Measurements from ENCODE around the gene RLN2. TPM values are rescaled to one million over a fixed set of nuclear protein-coding genes. Genes with fewer than 3 reads are reported as not detected.
"Not testable (repeated sequence)": the region's sequence is repeated elsewhere in the genome, so short reads cannot be mapped to it uniquely, and the experiment has no call there.

Gene RLN2
- total RNA-seq, 6 experiments from 2014 or later: not detected

GRCh38 chr9:5326893-5327548 lies 22.5 kb upstream of the RLN2 start:
- DNase-seq (no peak), ATAC-seq (no peak)
- Histone ChIP-seq H3K4me3 (no peak overlapping the region), H3K27me3 (no peaks in the 10 kb centered on the region), H3K4me1 (no peaks in the 10 kb centered on the region), H3K9me3 (no peaks in the 10 kb centered on the region), H3K27ac (no peak overlapping the region), H3K36me3 (no peaks in the 10 kb centered on the region)
- WGBS (ENCODE audit: insufficient coverage, low coverage, low lambda C conversion rate, missing lambda C conversion rate): 44% methylated on average over 4 of the region's 10 CpGs
- TF ChIP-seq POLR2A (IDR thresholded peaks at IDR 0.05): no peak
- TF ChIP-seq, protein P1, sequence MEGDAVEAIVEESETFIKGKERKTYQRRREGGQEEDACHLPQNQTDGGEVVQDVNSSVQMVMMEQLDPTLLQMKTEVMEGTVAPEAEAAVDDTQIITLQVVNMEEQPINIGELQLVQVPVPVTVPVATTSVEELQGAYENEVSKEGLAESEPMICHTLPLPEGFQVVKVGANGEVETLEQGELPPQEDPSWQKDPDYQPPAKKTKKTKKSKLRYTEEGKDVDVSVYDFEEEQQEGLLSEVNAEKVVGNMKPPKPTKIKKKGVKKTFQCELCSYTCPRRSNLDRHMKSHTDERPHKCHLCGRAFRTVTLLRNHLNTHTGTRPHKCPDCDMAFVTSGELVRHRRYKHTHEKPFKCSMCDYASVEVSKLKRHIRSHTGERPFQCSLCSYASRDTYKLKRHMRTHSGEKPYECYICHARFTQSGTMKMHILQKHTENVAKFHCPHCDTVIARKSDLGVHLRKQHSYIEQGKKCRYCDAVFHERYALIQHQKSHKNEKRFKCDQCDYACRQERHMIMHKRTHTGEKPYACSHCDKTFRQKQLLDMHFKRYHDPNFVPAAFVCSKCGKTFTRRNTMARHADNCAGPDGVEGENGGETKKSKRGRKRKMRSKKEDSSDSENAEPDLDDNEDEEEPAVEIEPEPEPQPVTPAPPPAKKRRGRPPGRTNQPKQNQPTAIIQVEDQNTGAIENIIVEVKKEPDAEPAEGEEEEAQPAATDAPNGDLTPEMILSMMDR (IDR thresholded peaks at IDR 0.05): no peak
- intact Hi-C loops (cut with DNase I): no loop called here

DNA sequence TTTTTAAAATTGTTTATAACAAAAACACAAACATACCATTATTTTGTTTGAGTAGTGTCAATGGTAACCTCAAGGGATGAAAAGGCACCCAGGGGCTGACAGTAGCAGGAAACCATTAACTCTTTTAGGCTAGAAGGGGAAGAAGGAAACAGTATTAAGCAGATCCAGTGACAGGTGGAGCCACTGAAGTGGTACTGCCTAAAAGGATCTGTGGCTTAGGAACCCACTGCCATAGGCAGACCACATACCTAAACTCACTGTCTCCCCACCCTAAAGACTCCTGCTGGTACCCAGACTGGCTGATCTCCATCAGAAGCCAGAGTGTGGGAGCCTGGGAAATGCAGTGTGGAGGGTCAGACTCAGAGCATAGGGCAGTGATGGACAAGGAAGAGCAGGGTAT lies 21.7 kb upstream of the RLN2 start:
- no peaks in the 10 kb centered on the region for H3K4me1 ChIP-seq
- no peaks in the 10 kb centered on the region for H3K27me3 ChIP-seq
- DNase-seq: no peak
- intact Hi-C loops (cut with DNase I): no loop called here
- H3K4me3 ChIP-seq: no peak overlapping the region
- TF ChIP-seq, protein P1 (IDR thresholded peaks at IDR 0.05): no peak
- no peak for TF ChIP-seq POLR2A (IDR thresholded peaks at IDR 0.05)
- H3K9me3 ChIP-seq: no peaks in the 10 kb centered on the region
- no peak for ATAC-seq
- no peaks in the 10 kb centered on the region for H3K36me3 ChIP-seq
- no peak overlapping the region for H3K27ac ChIP-seq

DNA sequence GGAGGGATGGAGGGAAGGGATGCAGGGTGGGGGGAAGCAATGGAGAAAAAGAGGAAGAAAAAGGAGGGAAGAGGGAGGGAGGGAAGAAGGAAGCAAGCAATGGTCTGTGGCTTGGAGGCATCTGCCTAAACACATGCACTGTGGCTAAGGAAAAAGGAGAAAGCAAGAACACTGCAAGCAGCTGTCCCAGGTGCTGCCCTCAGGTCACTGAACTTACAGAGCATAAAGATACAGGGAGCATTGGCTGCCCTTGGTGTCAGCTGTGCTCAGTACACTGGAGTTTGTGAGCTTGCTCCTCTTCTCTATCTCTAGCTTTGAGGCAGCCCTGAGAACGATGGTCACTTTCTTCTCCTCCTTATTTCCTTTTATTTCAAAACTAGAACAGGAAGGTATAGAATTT lies 17.1 kb upstream of the RLN2 start:
- DNase-seq; H3K9me3 ChIP-seq; intact Hi-C loops (cut with DNase I); H3K4me1 ChIP-seq; ATAC-seq; H3K27ac ChIP-seq; H3K4me3 ChIP-seq; H3K27me3 ChIP-seq; H3K36me3 ChIP-seq: not testable (repeated sequence)
- WGBS (ENCODE audit: insufficient coverage, low coverage, low lambda C conversion rate, missing lambda C conversion rate): 20% methylated on average over 1 of the region's 1 CpG

DNA sequence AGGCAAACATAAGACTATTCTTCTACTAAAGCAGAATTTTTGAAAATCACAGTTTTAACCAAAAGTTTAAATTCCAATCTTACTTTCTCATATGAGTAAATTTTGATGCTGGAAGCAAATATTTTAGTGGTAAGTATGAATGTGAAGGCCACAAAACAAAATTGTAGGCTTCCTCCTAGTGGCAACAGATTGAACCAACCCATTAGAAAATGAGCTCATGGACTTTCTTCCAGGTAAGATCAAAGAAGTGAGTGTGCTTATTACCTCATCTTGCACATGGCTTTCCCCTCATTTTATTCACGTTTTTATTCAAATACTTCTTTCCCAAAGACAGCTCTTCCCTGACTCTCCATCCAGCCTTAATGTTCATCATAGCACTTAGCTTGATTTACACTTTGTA lies 16.5 kb upstream of the RLN2 start:
- Histone ChIP-seq H3K4me3 (no peak overlapping the region), H3K27me3 (no peaks in the 10 kb centered on the region), H3K36me3 (no peaks in the 10 kb centered on the region), H3K27ac (no peak overlapping the region), H3K4me1 (no peaks in the 10 kb centered on the region), H3K9me3 (no peaks in the 10 kb centered on the region)
- TF ChIP-seq, protein P1 (IDR thresholded peaks at IDR 0.05): no peak
- no peak for TF ChIP-seq POLR2A (IDR thresholded peaks at IDR 0.05)
- WGBS (ENCODE audit: insufficient coverage, low coverage, low lambda C conversion rate, missing lambda C conversion rate): 0% methylated on average over 1 of the region's 1 CpG
- no peak for ATAC-seq
- no peak for DNase-seq
- intact Hi-C loops (cut with DNase I): no loop called here

GRCh38 chr9:5316406-5316805 lies 11.9 kb upstream of the RLN2 start:
- WGBS (ENCODE audit: insufficient coverage, low coverage, low lambda C conversion rate, missing lambda C conversion rate): 100% methylated on average over 1 of the region's 1 CpG
- H3K36me3 ChIP-seq; H3K4me1 ChIP-seq; DNase-seq; intact Hi-C loops (cut with DNase I); H3K9me3 ChIP-seq; H3K27me3 ChIP-seq; H3K27ac ChIP-seq; H3K4me3 ChIP-seq; ATAC-seq: not testable (repeated sequence)

Measured in right lobe of liver (tissue), 6 donors.